Gastroesophageal sphincter (tissue), 3 donors: Measurements from ENCODE around the gene DUSP16.

ENCODE experiments used
- EP300 ChIP-seq: sonication (generic); formaldehyde crosslinking; IDR thresholded peaks from one replicate; pipeline ENCODE4 v1.6.1; 2017; ENCODE audit warnings: antibody characterized with exemption, mild to moderate bottlenecking
- POLR2A ChIP-seq, 2 donors: fragments of 450-650 bp; IDR thresholded peaks; one replicate each; pipeline ENCODE4 v1.6.1; 2017; ENCODE audit warnings: antibody characterized with exemption in 2 of 2, mild to moderate bottlenecking in 2 of 2, moderate library complexity in 1 of 2
- TF ChIP-seq, protein P1 (sequence below), 4 experiments: fragments of 200-600 bp in 2 of 4; fragments of 450-650 bp in 2 of 4; sonication (generic) in 1 of 4; IDR thresholded peaks; one replicate each; pipeline ENCODE4 v1.5.1; 2017 to 2019; ENCODE audit warnings: antibody characterized with exemption in 4 of 4, mild to moderate bottlenecking in 2 of 4, moderate library complexity in 2 of 4

DNA sequence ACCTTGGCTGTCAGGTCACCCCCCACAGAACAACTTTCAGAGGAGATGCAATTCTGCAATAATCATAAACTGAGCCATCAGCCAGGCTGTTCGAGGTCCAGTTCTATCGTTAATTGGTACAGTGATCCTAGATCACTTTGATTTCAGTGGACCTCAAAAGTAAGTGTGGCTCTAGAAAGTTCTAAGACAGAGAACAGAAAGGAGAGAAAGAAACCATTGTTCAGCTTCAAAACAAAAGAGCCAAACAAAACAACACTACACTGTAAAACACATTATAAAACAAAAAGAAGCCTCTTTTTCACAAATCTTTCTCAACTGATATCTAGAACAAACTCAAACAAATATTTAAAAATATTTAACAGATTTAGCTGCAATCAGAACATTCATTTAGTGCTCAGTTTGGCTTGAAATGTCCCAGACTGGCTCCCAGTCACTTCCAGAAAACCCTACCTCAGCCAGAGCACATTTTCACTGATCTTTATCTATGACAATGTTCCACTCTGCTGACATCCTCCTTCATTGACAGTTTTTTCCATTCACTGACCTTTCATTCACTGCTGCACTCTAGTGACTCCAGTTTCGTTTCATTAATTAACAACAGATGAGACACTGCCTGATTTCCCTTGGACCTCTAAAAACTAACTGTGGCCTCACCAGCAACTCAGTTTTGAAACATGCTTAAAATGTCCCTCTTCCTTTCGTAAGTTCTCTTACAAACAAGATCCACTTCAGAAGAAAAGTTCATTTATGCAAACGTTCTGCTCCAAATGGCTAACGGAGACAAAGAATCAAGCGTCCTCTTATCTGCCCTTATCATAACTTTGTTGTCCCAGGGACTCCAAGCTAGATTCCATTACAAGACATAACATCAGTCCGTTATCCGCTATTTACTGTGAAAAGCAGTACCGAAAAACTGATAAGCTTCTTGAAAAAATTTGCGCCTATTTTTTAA is 56.8 kb downstream of the DUSP16 start:
- TF ChIP-seq, protein P1, sequence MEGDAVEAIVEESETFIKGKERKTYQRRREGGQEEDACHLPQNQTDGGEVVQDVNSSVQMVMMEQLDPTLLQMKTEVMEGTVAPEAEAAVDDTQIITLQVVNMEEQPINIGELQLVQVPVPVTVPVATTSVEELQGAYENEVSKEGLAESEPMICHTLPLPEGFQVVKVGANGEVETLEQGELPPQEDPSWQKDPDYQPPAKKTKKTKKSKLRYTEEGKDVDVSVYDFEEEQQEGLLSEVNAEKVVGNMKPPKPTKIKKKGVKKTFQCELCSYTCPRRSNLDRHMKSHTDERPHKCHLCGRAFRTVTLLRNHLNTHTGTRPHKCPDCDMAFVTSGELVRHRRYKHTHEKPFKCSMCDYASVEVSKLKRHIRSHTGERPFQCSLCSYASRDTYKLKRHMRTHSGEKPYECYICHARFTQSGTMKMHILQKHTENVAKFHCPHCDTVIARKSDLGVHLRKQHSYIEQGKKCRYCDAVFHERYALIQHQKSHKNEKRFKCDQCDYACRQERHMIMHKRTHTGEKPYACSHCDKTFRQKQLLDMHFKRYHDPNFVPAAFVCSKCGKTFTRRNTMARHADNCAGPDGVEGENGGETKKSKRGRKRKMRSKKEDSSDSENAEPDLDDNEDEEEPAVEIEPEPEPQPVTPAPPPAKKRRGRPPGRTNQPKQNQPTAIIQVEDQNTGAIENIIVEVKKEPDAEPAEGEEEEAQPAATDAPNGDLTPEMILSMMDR (IDR thresholded peaks at IDR 0.05), result no peak
- TF ChIP-seq POLR2A (IDR thresholded peaks at IDR 0.05), result no peak
- no peak for TF ChIP-seq EP300
